Left lung (tissue), 10 donors: ENCODE results near the gene BOD1L1. TPM values are rescaled to one million over a fixed set of nuclear protein-coding genes. Genes with fewer than 3 reads are reported as not detected.

Source experiments
- ATAC-seq: fragments of 200-7000 bp; cut with Tn5 transposase; one replicate; pipeline ENCODE4 v1.9.1; 2020; ENCODE audit warnings: moderate library complexity
- DNase-seq, 4 donors: peaks; one replicate each; pipeline ENCODE4 v3.0.0-alpha.2; 2013 to 2020
- H3K27ac ChIP-seq, 2 donors: fragments of 200-600 bp; sonication (generic) in 1 of 2; one replicate each; pipeline versions ENCODE4 v1.5.0 to v1.8.0; 2020 to 2021
- H3K27me3 ChIP-seq, 2 donors: fragments of 200-600 bp; sonication (generic) in 1 of 2; one replicate each; pipeline versions ENCODE4 v1.5.0 to v1.8.0; 2020 to 2021
- H3K36me3 ChIP-seq, 2 donors: fragments of 200-600 bp; sonication (generic) in 1 of 2; one replicate each; pipeline versions ENCODE4 v1.5.0 to v1.8.0; 2020 to 2021
- H3K4me1 ChIP-seq, 2 donors: fragments of 200-600 bp; one replicate each; pipeline ENCODE4 v1.8.0; 2021
- H3K4me3 ChIP-seq, 2 donors: fragments of 200-600 bp; sonication (generic) in 1 of 2; one replicate each; pipeline versions ENCODE4 v1.5.0 to v1.8.0; 2020 to 2021; ENCODE audit warnings: mild to moderate bottlenecking in 1 of 2
- H3K9me3 ChIP-seq, 2 donors: fragments of 200-600 bp; sonication (generic) in 1 of 2; one replicate each; pipeline versions ENCODE4 v1.5.0 to v1.8.0; 2020 to 2021
- intact Hi-C, 2 donors: fragments of 100-400 bp; cut with DNase I; formaldehyde crosslinking; loops; one replicate each; pipeline versions ENCODE4 v1.11.2 to v1.14.2; 2022
- polyA plus RNA-seq, 6 donors: library from polyadenylated mRNA; unstranded; fragments of 120-200 nt; gene quantifications; one replicate each; pipeline ENCODE4 v1.2.1, GENCODE V29; 2013; ENCODE audit not compliant: insufficient read length in 6 of 6
- total RNA-seq, 2 donors: library from RNA; stranded (reverse); fragmentation: NEBNext Ultra II Directional; extraction: Animal tissue kit (Norgen Biotek cat#: 25700); gene quantifications; one replicate each; pipeline ENCODE4 v1.2.1, GENCODE V29; 2021
- TF ChIP-seq, protein P1 (sequence below), 2 donors: fragments of 200-600 bp; sonication (generic) in 1 of 2; IDR thresholded peaks; one replicate each; pipeline versions ENCODE4 v1.5.0 to v1.8.0; 2021; ENCODE audit warnings: antibody characterized with exemption in 2 of 2
- donor health status: DM: no; HTN: yes; CAD: no.
- donor health status: DM: no; HTN: no; CAD: no.

The BOD1L1 gene
- total and polyA plus RNA-seq, 8 donors: 25.9 to 78.0 (median 60.5) TPM

DNA sequence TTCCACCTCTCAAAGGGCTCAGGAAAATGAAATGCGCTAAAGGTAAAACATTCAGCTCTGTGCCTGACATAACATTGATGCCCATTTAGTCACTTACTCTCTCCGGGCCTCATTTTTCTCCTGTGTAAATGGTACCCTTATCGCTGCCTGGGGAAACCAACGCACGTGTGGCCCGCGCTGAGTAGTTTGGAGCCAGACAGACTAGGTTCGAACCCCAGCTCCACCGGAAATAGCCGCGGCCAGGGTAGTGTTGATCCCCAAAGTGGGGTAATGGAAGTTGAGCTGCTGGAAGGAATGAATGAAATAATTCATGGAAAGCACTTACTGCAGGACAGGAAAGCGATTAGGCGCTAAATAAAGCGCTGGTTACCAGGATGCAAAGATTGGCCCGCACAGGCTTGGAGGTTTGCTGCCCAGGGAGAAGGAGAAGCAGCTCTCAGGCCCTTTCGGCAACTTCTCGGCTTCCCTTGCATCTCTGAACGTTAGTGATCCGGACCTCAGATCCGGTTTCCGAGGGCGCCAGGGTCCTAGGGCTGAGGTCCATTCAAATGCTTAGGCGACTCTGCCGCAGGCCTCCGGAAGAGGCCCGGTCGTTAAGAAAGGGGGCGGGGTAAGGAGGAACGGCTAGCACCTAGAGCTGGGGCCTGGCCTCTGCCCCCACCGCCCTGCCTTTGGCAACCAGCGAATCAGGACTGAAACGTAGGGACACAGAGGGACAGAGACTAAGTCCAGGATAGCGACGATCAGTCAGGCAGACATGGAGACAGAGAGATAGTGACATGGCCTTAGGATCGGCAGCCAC lies 96.5 kb downstream of the BOD1L1 start:
- Histone ChIP-seq H3K27me3 (peaks cover 97 to 100% of the 10 kb centered on the region in 2 donors), H3K36me3 (no peaks in the 10 kb centered on the region), H3K4me1 (peaks cover 0 to 28% of the 10 kb centered on the region in 2 donors), H3K27ac (no peak overlapping the region), H3K4me3 (no peak overlapping the region), H3K9me3 (no peaks in the 10 kb centered on the region)
- TF ChIP-seq, protein P1, sequence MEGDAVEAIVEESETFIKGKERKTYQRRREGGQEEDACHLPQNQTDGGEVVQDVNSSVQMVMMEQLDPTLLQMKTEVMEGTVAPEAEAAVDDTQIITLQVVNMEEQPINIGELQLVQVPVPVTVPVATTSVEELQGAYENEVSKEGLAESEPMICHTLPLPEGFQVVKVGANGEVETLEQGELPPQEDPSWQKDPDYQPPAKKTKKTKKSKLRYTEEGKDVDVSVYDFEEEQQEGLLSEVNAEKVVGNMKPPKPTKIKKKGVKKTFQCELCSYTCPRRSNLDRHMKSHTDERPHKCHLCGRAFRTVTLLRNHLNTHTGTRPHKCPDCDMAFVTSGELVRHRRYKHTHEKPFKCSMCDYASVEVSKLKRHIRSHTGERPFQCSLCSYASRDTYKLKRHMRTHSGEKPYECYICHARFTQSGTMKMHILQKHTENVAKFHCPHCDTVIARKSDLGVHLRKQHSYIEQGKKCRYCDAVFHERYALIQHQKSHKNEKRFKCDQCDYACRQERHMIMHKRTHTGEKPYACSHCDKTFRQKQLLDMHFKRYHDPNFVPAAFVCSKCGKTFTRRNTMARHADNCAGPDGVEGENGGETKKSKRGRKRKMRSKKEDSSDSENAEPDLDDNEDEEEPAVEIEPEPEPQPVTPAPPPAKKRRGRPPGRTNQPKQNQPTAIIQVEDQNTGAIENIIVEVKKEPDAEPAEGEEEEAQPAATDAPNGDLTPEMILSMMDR (IDR thresholded peaks at IDR 0.05): no peak
- intact Hi-C loops: no loop called here
- ATAC-seq: no peak
- DNase-seq: peak in 1 of 4 donors; percentile 59

DNA sequence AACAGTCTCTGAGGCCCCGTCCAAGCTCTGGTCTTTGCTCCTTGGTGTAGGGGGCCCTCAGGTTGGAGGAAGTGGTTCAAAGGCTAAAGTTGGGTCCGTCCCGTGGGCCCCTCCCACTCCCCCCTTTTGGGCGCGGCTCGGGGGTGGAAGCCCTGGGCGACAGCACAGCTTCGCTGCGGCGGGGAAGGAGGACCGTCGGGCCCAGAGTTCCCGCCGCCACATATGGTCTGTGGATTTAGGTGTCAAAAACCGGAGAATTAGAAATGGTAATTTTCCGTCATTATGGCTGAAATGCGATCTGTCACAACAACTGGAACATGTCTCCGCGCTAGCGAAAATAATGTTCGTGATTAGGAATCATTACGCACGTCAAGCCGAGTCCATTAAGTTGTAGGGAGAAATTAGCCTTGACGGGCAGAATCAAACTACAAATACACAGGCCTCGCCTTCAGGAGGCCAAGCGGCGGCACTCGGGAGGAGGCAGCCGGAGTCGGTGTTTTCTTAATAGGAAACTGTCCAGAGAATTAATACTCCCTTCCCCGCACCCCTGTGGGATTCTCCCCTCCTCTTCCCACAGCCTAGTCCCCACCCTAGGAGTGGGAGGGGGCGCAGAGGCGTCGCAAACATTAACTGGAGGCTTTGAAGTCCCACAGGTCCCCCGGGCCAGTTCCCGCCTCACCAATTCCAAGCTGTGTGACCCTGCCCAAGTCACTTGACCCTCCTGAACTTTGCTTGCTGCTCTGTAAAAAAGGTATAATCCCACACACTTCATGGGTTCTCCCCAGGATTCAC lies 98.2 kb downstream of the BOD1L1 start:
- peaks cover 97 to 100% of the 10 kb centered on the region in 2 donors for H3K27me3 ChIP-seq
- ATAC-seq (no peak), DNase-seq (peak in 1 of 4 donors; percentile 61)
- TF ChIP-seq, protein P1 (IDR thresholded peaks at IDR 0.05): no peak
- no peak overlapping the region for H3K4me3 ChIP-seq
- peaks cover 0 to 28% of the 10 kb centered on the region in 2 donors for H3K4me1 ChIP-seq
- no peaks in the 10 kb centered on the region for H3K36me3 ChIP-seq
- peaks cover 0 to 3% of the 10 kb centered on the region in 2 donors for H3K9me3 ChIP-seq
- intact Hi-C loops: no loop called here
- no peak overlapping the region for H3K27ac ChIP-seq

DNA sequence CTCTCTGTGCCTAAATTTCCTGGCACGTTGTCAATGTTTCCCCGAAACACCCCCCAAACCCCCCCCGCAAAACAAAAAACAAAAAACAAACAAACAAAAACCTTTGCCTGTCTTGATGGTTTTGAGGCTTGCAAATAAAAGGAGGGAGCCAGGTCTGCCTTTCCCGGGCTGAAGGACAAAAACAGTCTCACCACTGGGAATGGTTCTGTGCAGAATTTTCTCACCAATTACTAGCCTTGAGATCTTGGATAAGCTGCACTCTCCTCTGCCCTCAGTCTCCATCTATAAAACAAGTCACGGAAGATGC lies 98.8 kb downstream of the BOD1L1 start:
- H3K27ac ChIP-seq: no peak overlapping the region
- H3K4me3 ChIP-seq: no peak overlapping the region
- peaks cover 0 to 7% of the 10 kb centered on the region in 2 donors for H3K9me3 ChIP-seq
- H3K27me3 ChIP-seq: peaks cover 97 to 100% of the 10 kb centered on the region in 2 donors
- intact Hi-C loops: no loop called here
- no peak for DNase-seq
- TF ChIP-seq, protein P1 (IDR thresholded peaks at IDR 0.05): no peak
- H3K4me1 ChIP-seq: peaks cover 0 to 28% of the 10 kb centered on the region in 2 donors
- H3K36me3 ChIP-seq: no peaks in the 10 kb centered on the region
- ATAC-seq: no peak

DNA sequence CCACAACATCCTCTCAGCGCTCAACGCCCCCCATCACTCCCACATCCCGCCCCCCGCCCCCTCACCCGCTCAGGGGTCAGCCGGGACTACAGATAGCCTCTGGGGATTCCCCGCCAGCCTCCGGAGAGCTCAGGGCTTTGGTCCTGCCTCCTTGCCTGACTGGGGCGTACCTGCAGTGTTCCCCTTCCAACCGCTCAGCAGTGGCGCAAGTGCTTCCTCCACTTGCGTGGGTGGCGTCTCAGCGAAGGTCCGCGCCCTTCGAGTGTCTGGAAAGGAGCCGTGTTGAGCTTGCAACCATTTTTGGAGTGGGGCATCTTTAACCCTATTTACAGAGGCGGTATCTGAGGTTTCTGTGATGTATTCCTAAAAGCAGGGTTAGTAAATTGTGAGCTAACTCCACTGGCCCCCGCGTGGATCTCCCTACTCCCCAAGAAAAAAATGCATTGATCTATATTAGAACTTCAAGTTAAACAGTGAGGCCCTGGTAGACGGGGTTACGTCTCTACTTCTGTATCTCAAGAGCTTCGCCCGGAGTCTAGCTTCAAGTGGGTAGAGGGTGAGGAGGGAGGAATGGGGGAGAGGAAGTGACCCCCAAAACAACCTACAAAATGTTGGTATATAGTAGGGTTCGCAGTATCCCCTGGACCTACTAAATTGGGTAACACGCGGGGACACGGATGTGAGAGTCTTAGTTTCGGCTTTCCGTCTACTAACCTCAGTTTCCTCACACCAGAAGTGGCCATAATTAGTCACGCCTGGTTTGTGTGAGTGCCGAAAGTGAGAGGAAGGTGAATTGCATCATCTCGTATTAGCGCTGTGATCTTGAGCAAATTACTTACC lies 99.3 kb downstream of the BOD1L1 start:
- intact Hi-C loops: no loop called here
- Histone ChIP-seq H3K27me3 (peaks cover 99 to 100% of the 10 kb centered on the region in 2 donors), H3K9me3 (peaks cover 0 to 7% of the 10 kb centered on the region in 2 donors), H3K27ac (no peak overlapping the region), H3K4me1 (peaks cover 0 to 28% of the 10 kb centered on the region in 2 donors), H3K4me3 (no peak overlapping the region), H3K36me3 (no peaks in the 10 kb centered on the region)
- peak in 1 of 4 donors; percentile 80 for DNase-seq
- ATAC-seq: peak; percentile 27
- TF ChIP-seq, protein P1 (IDR thresholded peaks at IDR 0.05): no peak
